ENCODE measurements around the gene ST6GAL2.

GRCh38 chr2:106833256-106833655, 52.7 kb downstream of the ST6GAL2 start:
- no peak for TF ChIP-seq POLR2A (IDR thresholded peaks at IDR 0.05)
- TF ChIP-seq, protein P1, sequence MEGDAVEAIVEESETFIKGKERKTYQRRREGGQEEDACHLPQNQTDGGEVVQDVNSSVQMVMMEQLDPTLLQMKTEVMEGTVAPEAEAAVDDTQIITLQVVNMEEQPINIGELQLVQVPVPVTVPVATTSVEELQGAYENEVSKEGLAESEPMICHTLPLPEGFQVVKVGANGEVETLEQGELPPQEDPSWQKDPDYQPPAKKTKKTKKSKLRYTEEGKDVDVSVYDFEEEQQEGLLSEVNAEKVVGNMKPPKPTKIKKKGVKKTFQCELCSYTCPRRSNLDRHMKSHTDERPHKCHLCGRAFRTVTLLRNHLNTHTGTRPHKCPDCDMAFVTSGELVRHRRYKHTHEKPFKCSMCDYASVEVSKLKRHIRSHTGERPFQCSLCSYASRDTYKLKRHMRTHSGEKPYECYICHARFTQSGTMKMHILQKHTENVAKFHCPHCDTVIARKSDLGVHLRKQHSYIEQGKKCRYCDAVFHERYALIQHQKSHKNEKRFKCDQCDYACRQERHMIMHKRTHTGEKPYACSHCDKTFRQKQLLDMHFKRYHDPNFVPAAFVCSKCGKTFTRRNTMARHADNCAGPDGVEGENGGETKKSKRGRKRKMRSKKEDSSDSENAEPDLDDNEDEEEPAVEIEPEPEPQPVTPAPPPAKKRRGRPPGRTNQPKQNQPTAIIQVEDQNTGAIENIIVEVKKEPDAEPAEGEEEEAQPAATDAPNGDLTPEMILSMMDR (IDR thresholded peaks at IDR 0.05): no peak
